HFF-Myc (cell line): Measurements from ENCODE around the gene SRXN1.
"Not testable (repeated sequence)": the region's sequence is repeated elsewhere in the genome, so short reads cannot be mapped to it uniquely, and the experiment has no call there.

Experiments used
- DNase-seq: peaks from one replicate; pipeline ENCODE4 v3.0.0-alpha.2; 2011; ENCODE audit warnings: low read depth; ENCODE audit errors: extremely low read depth
- H3K4me3 ChIP-seq: replicated peaks from 2 replicates; pipeline ENCODE4 v1.5.1; 2011; ENCODE audit warnings: low read depth, mild to moderate bottlenecking, control low read depth, low read length
- CTCF ChIP-seq: IDR thresholded peaks from 2 replicates; pipeline ENCODE4 v1.5.1; 2012; ENCODE audit warnings: mild to moderate bottlenecking, low read depth, low read length, control low read depth; ENCODE audit errors: missing control alignments

Gene SRXN1

GRCh38 chr20:642398-643174 is 10.4 kb downstream of the SRXN1 start:
- H3K4me3 ChIP-seq: no peak overlapping the region
- no peak for TF ChIP-seq CTCF
- DNase-seq: no peak

- not testable (repeated sequence) for DNase-seq
These were observed 11.0 kb downstream of the SRXN1 start for GRCh38 chr20:642013-642397.

GRCh38 chr20:641516-641875 is 11.5 kb downstream of the SRXN1 start:
- no peak for TF ChIP-seq CTCF
- DNase-seq: no peak
- no peak overlapping the region for H3K4me3 ChIP-seq

More at GRCh38 chr20:642013-642397, 11.0 kb downstream of the SRXN1 start:
- not testable (repeated sequence) for H3K4me3 ChIP-seq

- TF ChIP-seq CTCF: no peak
- H3K4me3 ChIP-seq: no peak overlapping the region
- DNase-seq: no peak
These were observed 12.1 kb downstream of the SRXN1 start for GRCh38 chr20:640674-641515.

GRCh38 chr20:638579-638978 is 14.4 kb downstream of the SRXN1 start:
- TF ChIP-seq CTCF: no peak
- no peak for DNase-seq
- H3K4me3 ChIP-seq: no peak overlapping the region

- no peak for TF ChIP-seq CTCF
- no peak overlapping the region for H3K4me3 ChIP-seq
These were observed 15.4 kb downstream of the SRXN1 start for GRCh38 chr20:637559-637958.

GRCh38 chr20:635893-636338 is 17.1 kb downstream of the SRXN1 start:
- DNase-seq: no peak
- H3K4me3 ChIP-seq: no peak overlapping the region
- no peak for TF ChIP-seq CTCF

More at GRCh38 chr20:637559-637958, 15.4 kb downstream of the SRXN1 start:
- no peak for DNase-seq
